MV-4-11 (cell line): ENCODE measurements around the gene NPTX2.
"Not testable (repeated sequence)": the region's sequence is repeated elsewhere in the genome, so short reads cannot be mapped to it uniquely, and the experiment has no call there.

Source experiments
- DNase-seq: peaks from one replicate; lab custom pipeline; 2025; lab: John Stamatoyannopoulos, UW

NPTX2 gene

GRCh38 chr7:98617051-98617959, at the start of gene NPTX2:
TSS of gene NPTX2 (plus strand) at chr7:98617285. CDS start at chr7:98617462, 177 bp downstream.
- no peak for DNase-seq

GRCh38 chr7:98567991-98568390, 49.1 kb upstream of the NPTX2 start:
- no peak for DNase-seq

- DNase-seq: no peak
Measured at GRCh38 chr7:98568891-98569290, 48.2 kb upstream of the NPTX2 start.

- DNase-seq: no peak
Measured at GRCh38 chr7:98569691-98570337, 47.3 kb upstream of the NPTX2 start.

- no peak for DNase-seq
Measured at GRCh38 chr7:98571006-98571405, 46.1 kb upstream of the NPTX2 start.

- DNase-seq: no peak
Measured at GRCh38 chr7:98571986-98572385, 45.1 kb upstream of the NPTX2 start.

- DNase-seq: not testable (repeated sequence)
Measured at GRCh38 chr7:98572716-98573115, 44.4 kb upstream of the NPTX2 start.

- no peak for DNase-seq
Measured at GRCh38 chr7:98573816-98574215, 43.3 kb upstream of the NPTX2 start.

- no peak for DNase-seq
Measured at GRCh38 chr7:98575878-98576277, 41.2 kb upstream of the NPTX2 start.

- no peak for DNase-seq
Measured at GRCh38 chr7:98584830-98585229, 32.3 kb upstream of the NPTX2 start.

- DNase-seq: no peak
Measured at GRCh38 chr7:98591926-98592325, 25.2 kb upstream of the NPTX2 start.

- no peak for DNase-seq
Measured at GRCh38 chr7:98594348-98594747, 22.7 kb upstream of the NPTX2 start.

- DNase-seq: no peak
Measured at GRCh38 chr7:98594787-98595186, 22.3 kb upstream of the NPTX2 start.

- no peak for DNase-seq
Measured at GRCh38 chr7:98598846-98599615, 18.1 kb upstream of the NPTX2 start.

- DNase-seq: no peak
Measured at GRCh38 chr7:98599886-98600285, 17.2 kb upstream of the NPTX2 start.

GRCh38 chr7:98602755-98603398, 14.2 kb upstream of the NPTX2 start:
- no peak for DNase-seq

GRCh38 chr7:98603399-98603788, 13.7 kb upstream of the NPTX2 start:
- DNase-seq: no peak

- no peak for DNase-seq
Measured at GRCh38 chr7:98613601-98614425, 3.3 kb upstream of the NPTX2 start.

GRCh38 chr7:98616381-98617050, 569 bp upstream of the NPTX2 start:
- no peak for DNase-seq

GRCh38 chr7:98617960-98618418, 904 bp downstream of the NPTX2 start:
- DNase-seq: no peak
